Stimulated activated CD8-positive, alpha-beta memory T cell treated with anti-CD3 and anti-CD28 coated beads, Interleukin-4, amount 100 ng/mL, for 4 hours (primary cell): ENCODE measurements around the gene EGFL7.

Source experiments
- DNase-seq, 2 donors: peaks; one replicate each; pipeline ENCODE4 v3.0.0-alpha.2; 2020; ENCODE audit warnings: low read depth in 2 of 2, low spot score in 1 of 2

The EGFL7 gene

GRCh38 chr9:136671646-136672430 lies 9.1 kb downstream of the EGFL7 start:
- DNase-seq: peak in 1 of 2 donors; percentile 21

- DNase-seq: no peak
Measured at GRCh38 chr9:136672431-136673087, 9.8 kb downstream of the EGFL7 start.

GRCh38 chr9:136673088-136673974 lies 10.6 kb downstream of the EGFL7 start:
- no peak for DNase-seq

DNA sequence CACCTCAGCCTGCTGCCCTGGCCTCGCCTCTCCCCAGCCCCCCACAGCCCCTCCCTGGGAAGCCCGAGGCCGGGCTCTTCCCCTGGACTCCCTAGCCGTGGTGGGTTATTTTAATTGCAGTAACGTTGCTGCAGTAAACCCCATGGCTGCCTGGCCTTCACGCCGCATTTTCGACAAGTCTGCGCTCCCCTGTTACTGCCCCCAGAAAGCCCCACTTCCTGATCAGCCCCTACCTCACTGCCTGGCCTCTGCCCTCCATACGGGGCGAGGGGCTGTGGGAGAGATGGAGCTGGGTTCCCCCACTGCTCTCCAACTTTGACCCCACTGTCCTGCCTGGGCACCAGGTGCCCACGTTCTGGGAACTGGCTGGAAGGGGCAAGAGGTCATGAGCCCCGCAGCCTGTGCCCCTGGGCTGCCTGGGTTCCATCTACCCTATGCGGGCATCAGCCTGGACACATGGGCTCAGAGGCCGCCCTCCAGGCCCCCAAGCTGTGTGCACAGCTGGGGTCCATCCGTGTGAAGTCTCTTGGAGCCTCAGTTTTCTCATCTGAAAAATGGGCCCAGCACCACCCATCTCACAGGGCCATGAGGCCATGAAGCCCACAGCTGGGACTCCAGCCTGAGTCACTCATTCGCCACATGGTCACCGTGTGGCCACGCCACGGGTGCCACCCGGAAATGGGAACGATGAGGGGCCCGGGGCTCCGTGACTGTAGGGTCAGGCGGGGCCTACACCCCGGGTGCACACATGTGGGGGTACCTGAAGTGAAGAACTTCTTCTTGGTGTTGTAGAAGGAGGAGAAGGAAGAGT lies 11.5 kb downstream of the EGFL7 start:
- no peak for DNase-seq

DNA sequence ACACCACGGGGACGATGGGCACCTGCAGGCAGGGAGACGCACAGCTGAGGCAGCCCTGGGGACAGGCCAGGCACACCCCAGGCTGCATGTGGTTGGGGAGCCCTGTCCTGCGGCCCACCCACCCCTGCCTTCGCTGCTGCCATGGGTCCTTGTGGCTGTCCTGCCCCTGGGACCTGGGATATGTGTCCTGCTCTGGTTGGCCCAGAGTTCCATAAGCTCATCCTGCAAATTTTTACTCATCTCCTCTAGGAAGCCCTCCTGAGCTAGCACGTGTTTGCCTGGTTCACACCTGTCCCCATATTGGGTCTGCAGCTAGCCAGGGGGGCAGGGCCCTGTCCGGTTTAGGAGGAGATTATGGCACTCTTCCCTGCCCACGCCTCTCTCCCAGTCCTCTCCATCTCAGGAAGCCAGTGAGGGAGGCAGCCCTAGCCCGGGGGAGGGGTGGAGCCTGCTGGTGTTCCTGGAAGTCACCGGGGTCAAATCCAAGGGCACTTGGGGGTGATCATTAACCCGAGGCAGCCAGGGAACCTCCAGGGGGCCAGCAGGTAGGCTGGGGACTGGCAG lies 12.2 kb downstream of the EGFL7 start:
- DNase-seq: no peak

DNA sequence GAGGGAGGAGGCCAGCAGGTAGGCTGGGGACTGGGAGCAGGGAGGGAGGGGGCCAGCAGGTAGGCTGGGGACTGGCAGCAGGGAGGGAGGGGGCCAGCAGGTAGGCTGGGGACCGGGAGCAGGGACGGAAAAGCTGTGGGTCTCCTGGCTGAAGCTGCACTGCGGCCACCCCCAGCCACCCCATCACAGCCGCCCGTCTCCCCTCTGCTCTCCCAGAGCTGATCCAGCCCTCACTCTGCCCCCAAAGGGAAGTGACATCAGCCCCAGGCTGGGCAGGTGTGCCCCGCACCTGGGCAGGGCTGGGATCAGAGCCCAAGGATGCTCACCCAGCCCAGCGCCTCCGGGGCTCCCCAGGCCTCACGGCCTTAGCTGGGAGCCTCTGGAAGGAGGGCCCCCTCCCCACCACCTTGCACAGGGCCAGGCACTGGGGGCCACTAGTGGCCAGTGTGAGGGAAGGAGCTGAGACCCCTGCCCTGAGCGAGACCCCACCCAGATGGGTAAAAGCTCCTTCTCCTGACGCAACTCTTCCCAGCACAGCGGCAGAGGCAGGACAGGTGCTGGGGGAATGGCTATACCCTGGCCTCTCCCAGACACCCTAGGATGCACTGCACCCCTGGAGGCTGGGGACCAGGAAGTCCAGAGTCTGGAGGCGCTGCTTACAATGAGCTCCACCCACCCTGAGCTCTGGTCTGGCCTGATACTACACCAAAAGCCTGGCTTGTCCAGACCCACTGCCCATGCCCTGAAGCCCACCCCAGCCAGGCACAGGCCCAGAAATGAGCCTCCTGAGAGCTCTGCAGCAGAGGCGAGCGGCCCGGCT lies 13.0 kb downstream of the EGFL7 start:
- no peak for DNase-seq

DNA sequence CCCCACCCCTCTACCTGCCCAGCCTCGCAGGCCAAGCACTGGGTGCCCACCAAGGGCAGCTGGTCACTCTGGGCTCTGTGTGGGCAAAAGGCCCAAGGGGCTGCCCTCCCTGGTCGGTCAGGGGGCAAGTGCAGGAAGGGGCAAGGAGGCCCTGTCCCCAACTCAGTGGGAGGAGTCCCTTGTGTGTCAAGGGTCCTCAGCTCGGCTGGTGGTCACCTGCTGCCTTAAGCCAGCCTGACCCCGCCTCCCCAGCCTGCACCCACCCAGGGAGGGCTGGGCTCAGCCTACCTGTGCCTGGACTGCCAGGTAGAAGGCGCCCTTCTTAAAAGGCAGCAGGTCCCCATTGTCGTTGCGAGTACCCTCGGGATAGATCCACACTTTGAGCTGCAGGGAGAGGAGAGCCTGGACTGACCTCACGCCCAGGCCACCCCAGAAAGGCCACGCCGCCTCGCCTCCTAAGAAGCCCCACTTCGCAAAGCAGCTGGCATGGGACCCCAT lies 13.6 kb downstream of the EGFL7 start:
- no peak for DNase-seq

- DNase-seq: no peak
Measured at GRCh38 chr9:136676920-136677686, 14.4 kb downstream of the EGFL7 start.

- no peak for DNase-seq
Measured at GRCh38 chr9:136678034-136678433, 15.3 kb downstream of the EGFL7 start.

DNA sequence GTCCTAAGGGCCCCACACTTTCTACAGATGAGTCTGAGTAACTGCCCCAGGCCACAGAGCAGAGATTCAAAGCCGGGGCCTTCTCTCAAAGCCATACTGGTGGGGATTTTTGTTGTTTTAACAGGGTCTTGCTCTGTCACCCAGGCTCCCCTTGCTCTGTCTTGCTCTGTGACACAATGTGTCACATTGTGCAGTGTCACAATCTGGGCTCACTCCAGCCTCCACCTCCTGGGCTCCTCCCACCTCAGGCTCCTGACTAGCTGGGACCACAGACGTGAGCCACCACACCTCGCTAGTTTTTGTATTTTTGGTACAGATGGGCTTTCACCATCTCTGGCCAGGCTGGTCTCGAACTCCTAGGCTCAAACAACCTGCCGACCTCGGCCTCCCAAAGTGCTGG lies 15.9 kb downstream of the EGFL7 start:
- DNase-seq: no peak

DNA sequence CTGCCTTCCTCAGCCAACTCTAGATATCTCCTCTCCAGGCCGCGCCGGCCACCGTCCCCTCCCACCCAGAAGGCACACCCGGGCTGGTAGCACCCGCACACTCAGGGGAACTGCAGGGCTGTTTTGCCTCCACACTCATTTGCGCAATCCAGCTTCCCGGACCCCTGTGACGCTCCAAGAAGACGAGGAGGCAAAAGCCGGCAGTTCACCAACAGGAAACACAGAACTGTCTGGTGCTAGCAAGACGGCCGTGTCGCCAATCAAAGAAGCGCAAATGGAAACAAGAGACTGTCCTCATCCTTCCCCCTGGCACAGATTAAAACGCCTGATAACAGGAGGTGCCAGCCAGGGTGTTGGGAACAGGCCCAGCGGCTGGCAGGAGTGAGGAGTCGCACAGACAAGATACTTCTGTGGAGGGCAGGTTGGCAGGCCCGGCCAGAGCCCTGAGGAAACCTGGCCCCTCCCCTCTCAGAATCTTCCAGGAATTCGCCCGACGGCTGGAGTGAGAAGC lies 16.8 kb downstream of the EGFL7 start:
- no peak for DNase-seq

DNA sequence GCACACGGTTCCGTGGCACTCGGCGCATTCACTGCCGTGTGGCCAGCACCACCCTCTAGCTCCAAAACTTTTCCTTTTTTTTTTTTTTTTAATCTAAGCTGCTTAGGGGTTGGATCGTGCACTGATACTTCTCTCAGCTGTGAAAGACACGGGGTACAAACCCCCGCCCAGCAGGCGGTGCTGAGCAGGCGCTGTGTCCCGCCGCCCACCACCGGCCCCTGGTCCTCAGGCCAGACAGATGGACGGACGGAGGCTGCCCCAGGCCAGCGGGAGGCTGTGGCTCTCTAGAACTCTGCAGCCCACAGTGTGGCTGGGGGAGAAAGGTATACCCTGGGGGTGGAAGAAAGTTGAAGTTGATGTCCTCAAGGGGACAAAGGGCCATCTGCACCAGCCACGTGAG lies 18.3 kb downstream of the EGFL7 start:
- no peak for DNase-seq

DNA sequence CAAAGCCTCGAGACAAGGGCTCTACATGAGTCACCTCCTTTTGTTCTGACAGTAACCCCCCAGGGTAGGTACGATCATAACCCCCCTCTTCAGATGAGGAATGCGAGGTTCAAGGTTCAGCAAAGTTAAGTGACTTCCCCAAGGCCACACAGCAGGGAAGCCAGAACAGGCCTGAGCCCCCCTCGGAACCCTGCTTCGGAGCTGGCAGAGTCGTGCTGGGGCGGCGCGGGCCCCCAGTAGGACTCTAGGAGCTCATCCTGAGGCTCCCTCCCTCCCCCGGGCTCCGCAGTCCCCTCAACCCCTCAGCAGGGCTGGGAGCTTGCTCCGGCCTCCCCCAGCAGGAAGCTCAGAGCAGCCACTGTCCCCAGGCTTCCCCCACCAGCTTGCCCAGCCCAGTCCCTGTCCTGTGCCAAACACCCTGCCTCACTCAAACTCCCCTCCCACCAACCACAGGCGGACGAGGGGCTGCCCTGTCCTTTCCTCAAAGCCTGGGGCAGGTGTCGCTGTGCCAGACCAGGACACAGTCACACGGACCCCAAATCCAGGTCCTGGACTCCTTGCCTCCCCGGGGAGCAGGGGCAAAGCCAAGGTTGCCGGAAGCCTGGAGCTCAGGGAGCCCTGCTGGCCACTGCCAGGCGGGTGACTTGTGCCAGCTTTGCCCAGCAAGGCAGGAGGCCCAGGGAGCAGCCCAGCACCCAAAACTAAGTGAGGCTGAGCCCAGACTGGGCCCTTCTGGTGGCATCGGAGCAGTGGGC lies 19.4 kb downstream of the EGFL7 start:
- DNase-seq: no peak

- no peak for DNase-seq
Measured at GRCh38 chr9:136682710-136683109, 20.0 kb downstream of the EGFL7 start.

DNA sequence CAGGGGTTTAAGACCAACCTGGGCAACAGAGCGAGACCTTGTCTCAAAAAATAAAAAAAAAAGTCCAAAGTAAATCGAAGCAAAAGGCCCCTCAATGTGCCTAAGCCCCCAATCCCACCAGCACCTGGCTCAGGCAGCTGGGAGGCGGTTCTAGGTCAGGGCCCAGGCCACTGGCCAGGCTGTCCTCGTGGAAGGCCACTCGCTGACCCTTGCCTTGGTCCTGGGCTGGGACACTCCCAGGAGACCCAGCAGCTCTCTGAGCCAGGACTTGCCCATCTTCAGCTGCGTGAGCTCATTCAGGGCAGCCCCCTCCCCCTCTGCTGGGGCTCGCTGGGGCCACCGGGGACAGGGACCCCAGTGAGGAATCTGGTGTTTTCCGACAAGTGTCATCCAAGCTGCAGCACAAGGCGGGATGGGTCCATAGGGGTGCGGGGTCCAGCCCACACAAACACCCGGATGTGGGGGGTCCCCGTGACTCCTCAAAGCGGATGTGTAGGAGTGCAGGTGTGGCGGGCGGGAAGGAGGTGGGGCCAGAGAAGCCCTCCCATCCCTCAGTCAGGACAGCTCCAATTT lies 20.5 kb downstream of the EGFL7 start:
- no peak for DNase-seq

DNA sequence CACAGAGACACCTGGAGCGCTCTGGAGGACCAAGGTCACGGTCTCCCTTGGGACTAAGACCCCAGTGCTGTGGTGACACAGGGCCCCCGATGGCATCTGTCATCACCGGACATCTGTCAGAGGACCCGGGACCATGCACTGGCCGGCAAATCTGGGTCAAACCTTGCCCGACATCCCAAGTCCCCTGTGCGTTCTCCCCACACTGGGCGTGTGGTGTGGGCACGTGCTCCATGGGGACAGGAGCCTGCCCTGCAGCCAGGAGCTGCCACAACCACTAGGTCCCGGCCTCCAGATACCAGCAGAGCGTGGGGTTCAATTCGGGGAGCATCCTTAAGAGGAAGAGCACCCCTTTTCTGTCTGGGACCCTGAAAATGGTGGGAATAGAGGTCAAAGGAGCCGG lies 21.0 kb downstream of the EGFL7 start:
- DNase-seq: no peak

- DNase-seq: no peak
Measured at GRCh38 chr9:136684339-136684738, 21.6 kb downstream of the EGFL7 start.

- no peak for DNase-seq
Measured at GRCh38 chr9:136684799-136685198, 22.1 kb downstream of the EGFL7 start.
